Suprapubic skin (tissue), 3 donors: Measurements from ENCODE around the gene LPIN2.

Source experiments
- POLR2AphosphoS5 ChIP-seq, 3 donors: sonication (generic); formaldehyde crosslinking; IDR thresholded peaks; one replicate each; pipeline ENCODE4 v1.6.1; 2017; ENCODE audit warnings: antibody characterized with exemption in 3 of 3
- TF ChIP-seq, protein P1 (sequence below), 2 donors: fragments of 200-600 bp in 1 of 2; fragments of 450-650 bp in 1 of 2; sonication (generic) in 1 of 2; IDR thresholded peaks; one replicate each; pipeline ENCODE4 v1.5.1; 2016 to 2019; ENCODE audit warnings: antibody characterized with exemption in 2 of 2, mild to moderate bottlenecking in 1 of 2, moderate library complexity in 1 of 2

GRCh38 chr18:2994020-2994589, 18.8 kb downstream of the LPIN2 start:
- TF ChIP-seq, protein P1, sequence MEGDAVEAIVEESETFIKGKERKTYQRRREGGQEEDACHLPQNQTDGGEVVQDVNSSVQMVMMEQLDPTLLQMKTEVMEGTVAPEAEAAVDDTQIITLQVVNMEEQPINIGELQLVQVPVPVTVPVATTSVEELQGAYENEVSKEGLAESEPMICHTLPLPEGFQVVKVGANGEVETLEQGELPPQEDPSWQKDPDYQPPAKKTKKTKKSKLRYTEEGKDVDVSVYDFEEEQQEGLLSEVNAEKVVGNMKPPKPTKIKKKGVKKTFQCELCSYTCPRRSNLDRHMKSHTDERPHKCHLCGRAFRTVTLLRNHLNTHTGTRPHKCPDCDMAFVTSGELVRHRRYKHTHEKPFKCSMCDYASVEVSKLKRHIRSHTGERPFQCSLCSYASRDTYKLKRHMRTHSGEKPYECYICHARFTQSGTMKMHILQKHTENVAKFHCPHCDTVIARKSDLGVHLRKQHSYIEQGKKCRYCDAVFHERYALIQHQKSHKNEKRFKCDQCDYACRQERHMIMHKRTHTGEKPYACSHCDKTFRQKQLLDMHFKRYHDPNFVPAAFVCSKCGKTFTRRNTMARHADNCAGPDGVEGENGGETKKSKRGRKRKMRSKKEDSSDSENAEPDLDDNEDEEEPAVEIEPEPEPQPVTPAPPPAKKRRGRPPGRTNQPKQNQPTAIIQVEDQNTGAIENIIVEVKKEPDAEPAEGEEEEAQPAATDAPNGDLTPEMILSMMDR (IDR thresholded peaks at IDR 0.05): no peak
- no peak for TF ChIP-seq POLR2AphosphoS5 (IDR thresholded peaks at IDR 0.05)
